Activated CD8-positive, alpha-beta T cell treated with anti-CD3 and anti-CD28 coated beads for 36 hours (primary cell): Measurements from ENCODE around the gene NEMF. TPM values are rescaled to one million over a fixed set of nuclear protein-coding genes. Genes with fewer than 3 reads are reported as not detected.
"Not testable (repeated sequence)": the region's sequence is repeated elsewhere in the genome, so short reads cannot be mapped to it uniquely, and the experiment has no call there.

ENCODE experiments used
- ATAC-seq: fragments of 200-7000 bp; cut with Tn5 transposase; one replicate; pipeline ENCODE4 v1.10.0; 2021; ENCODE audit warnings: mild to moderate bottlenecking, moderate library complexity
- CTCF ChIA-PET: fragments of 350-600 bp; sonication (Branson Sonifier 250); formaldehyde crosslinking; loops from one replicate; lab custom pipeline; 2021; ENCODE audit warnings: antibody characterized with exemption; lab: Charles Lee
- POLR2A ChIA-PET: fragments of 350-600 bp; sonication (Branson Sonifier 250); formaldehyde crosslinking; loops from one replicate; lab custom pipeline; 2021; ENCODE audit warnings: antibody characterized with exemption; lab: Charles Lee
- DNase-seq: peaks from one replicate; pipeline ENCODE4 v3.0.0-alpha.2; 2020
- H3K27ac Mint-ChIP-seq: one replicate; pipeline ENCODE4 v1.8.0; 2021; ENCODE audit warnings: mild to moderate bottlenecking, mixed read lengths
- H3K27me3 Mint-ChIP-seq: one replicate; pipeline ENCODE4 v1.8.0; 2021; ENCODE audit warnings: mixed read lengths
- H3K36me3 Mint-ChIP-seq: one replicate; pipeline ENCODE4 v1.8.0; 2021; ENCODE audit warnings: low read depth, mixed read lengths
- H3K4me1 Mint-ChIP-seq: one replicate; pipeline ENCODE4 v1.8.0; 2021; ENCODE audit warnings: low read depth, mixed read lengths
- H3K4me3 Mint-ChIP-seq: one replicate; pipeline ENCODE4 v1.8.0; 2021; ENCODE audit warnings: mild to moderate bottlenecking, moderate library complexity, mixed read lengths
- H3K9me3 Mint-ChIP-seq: one replicate; pipeline ENCODE4 v1.8.0; 2021; ENCODE audit warnings: mixed read lengths
- intact Hi-C: fragments of 100-400 bp; cut with micrococcal nuclease; formaldehyde crosslinking; loops from one replicate; pipeline ENCODE4 v1.10.0; 2022
- total RNA-seq, 2 experiments: library from RNA; stranded (reverse); gene quantifications; one replicate each; pipeline ENCODE4 v1.2.3, GENCODE V29; 2021
- TF ChIP-seq, protein P1 (sequence below): fragments of 200-600 bp; IDR thresholded peaks from one replicate; pipeline ENCODE4 v1.8.0; 2022; ENCODE audit warnings: antibody characterized with exemption, mild to moderate bottlenecking

Gene NEMF
- total RNA-seq, 2 experiments from 2014 or later: 62.3 to 63.8 TPM

DNA sequence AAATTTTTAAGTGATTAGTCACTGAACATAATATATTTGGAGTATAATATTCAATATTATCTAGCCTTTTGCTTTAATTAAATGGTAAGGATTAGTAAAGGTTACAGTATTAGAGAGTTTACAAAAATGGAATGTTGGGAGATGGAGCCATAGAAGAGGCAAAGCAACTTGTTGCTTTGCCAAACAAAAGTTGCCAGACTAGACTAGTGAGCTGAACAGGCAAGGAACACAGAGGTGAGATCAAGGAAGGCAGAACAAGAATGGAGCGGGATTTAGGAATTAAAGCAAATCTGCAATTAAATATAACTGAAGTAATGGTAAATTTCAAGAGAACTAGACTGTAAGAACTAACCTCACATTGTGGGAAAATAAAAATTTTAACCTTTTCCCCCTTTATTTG, 45.4 kb upstream of the NEMF start:
- ATAC-seq: no peak
- ChIA-PET CTCF (interaction anchor here (0.9 to 1.0 kb wide), 4 partner anchors 34 to 104 kb away, joined by 3 read pairs; no protein-coding TSS in a partner anchor), POLR2A (interaction anchor here (0.6 to 3.0 kb wide), 9 partner anchors 35 to 189 kb away, joined by 3 to 42 read pairs (median 5); no protein-coding TSS in a partner anchor)
- Mint-ChIP-seq H3K4me1 (peaks cover 22% of the 10 kb centered on the region), H3K9me3 (peaks cover 2% of the 10 kb centered on the region), H3K27me3 (no peaks in the 10 kb centered on the region), H3K4me3 (peak overlapping the region; percentile 88), H3K36me3 (peaks cover 59% of the 10 kb centered on the region), H3K27ac (peak overlapping the region; percentile 93)
- no peak for DNase-seq
- intact Hi-C loops: loop anchor here (2.0 to 5.0 kb wide), 4 partner anchors 73 to 184 kb away; no protein-coding TSS in a partner anchor
- TF ChIP-seq, protein P1, sequence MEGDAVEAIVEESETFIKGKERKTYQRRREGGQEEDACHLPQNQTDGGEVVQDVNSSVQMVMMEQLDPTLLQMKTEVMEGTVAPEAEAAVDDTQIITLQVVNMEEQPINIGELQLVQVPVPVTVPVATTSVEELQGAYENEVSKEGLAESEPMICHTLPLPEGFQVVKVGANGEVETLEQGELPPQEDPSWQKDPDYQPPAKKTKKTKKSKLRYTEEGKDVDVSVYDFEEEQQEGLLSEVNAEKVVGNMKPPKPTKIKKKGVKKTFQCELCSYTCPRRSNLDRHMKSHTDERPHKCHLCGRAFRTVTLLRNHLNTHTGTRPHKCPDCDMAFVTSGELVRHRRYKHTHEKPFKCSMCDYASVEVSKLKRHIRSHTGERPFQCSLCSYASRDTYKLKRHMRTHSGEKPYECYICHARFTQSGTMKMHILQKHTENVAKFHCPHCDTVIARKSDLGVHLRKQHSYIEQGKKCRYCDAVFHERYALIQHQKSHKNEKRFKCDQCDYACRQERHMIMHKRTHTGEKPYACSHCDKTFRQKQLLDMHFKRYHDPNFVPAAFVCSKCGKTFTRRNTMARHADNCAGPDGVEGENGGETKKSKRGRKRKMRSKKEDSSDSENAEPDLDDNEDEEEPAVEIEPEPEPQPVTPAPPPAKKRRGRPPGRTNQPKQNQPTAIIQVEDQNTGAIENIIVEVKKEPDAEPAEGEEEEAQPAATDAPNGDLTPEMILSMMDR: no peak

DNA sequence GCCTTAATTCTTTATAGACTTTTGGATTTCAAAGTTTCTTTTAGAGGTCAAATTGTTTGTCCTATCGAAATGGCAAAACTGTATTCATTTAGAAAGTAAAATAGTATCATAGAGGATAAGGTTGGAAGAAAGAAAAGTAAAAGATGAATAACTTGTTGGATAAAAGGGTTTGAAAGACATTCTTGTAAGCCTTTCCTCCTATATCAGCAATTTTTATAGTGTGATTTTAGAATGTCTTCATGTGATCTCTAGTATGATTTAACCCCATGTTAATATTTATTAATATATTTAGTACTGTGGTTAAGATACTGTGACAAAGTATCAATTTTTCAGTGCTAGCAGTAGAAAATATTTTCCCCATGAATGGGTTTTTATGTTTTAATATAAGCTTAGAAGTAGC, 44.8 kb upstream of the NEMF start:
- peak overlapping the region; percentile 97 for H3K27ac Mint-ChIP-seq
- H3K9me3 Mint-ChIP-seq: peaks cover 2% of the 10 kb centered on the region
- no peaks in the 10 kb centered on the region for H3K27me3 Mint-ChIP-seq
- H3K36me3 Mint-ChIP-seq: peaks cover 61% of the 10 kb centered on the region
- H3K4me3 Mint-ChIP-seq: peak overlapping the region; percentile 88
- DNase-seq (no peak), ATAC-seq (no peak)
- POLR2A ChIA-PET: interaction anchor here (0.9 to 3.0 kb wide), 8 partner anchors 34 to 189 kb away, joined by 3 to 42 read pairs (median 6); no protein-coding TSS in a partner anchor
- H3K4me1 Mint-ChIP-seq: peaks cover 22% of the 10 kb centered on the region
- TF ChIP-seq, protein P1: no peak
- intact Hi-C loops: loop anchor here (5.0 kb wide), 2 partner anchors 170 to 185 kb away; no protein-coding TSS in a partner anchor
- CTCF ChIA-PET: interaction anchor here (0.9 to 1.0 kb wide), 4 partner anchors 33 to 104 kb away, joined by 3 read pairs; no protein-coding TSS in a partner anchor

DNA sequence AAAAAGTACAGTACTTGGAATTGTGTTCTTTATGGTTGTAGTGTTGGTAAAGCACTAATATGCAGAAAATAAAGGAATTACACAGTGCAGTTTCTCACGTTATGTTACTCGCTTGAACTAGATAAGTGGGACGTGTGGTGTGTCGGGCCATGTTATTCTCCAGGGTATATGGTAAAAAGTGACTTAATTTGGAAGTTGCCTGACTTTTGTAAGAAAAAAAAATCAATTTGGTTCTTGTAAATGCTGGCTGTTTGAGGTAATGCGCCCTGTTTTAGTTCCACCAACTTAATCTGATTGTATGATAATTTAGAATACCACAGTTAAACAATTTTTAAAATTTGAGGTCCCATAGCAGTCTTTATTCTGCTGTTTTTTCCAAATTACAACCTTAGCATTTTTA, 44.4 kb upstream of the NEMF start:
- peak overlapping the region; percentile 88 for H3K4me3 Mint-ChIP-seq
- intact Hi-C loops: loop anchor here (1.0 to 5.0 kb wide), 3 partner anchors 29 to 185 kb away; no protein-coding TSS in a partner anchor
- POLR2A ChIA-PET: interaction anchor here (1.3 to 3.0 kb wide), 8 partner anchors 34 to 190 kb away, joined by 3 to 42 read pairs (median 6); no protein-coding TSS in a partner anchor
- no peaks in the 10 kb centered on the region for H3K27me3 Mint-ChIP-seq
- ATAC-seq: no peak
- CTCF ChIA-PET: interaction anchor here (0.9 to 1.0 kb wide), 3 partner anchors 33 to 105 kb away, joined by 3 read pairs; no protein-coding TSS in a partner anchor
- H3K27ac Mint-ChIP-seq: peak overlapping the region; percentile 97
- H3K4me1 Mint-ChIP-seq: peaks cover 19% of the 10 kb centered on the region
- DNase-seq: no peak
- peaks cover 62% of the 10 kb centered on the region for H3K36me3 Mint-ChIP-seq
- TF ChIP-seq, protein P1: no peak
- H3K9me3 Mint-ChIP-seq: no peaks in the 10 kb centered on the region

DNA sequence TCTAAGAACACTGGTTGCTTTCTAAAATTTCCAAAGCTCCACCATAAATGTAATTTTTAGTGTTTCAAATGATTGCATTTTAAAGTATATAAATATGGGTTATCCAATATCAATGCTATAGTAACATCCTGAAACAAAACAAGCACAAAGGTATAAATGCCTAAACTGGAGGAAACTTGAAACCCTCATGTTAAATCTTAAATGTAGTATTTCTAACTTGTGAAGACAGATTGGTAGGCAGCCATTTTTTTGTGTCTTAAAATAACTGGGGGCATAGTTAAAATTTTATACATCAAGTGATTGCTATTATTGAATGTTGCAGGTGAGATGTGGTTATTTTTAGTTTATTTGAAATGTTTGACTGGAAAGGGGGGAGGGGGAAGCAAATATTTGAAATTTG, 43.7 kb upstream of the NEMF start:
- peak overlapping the region; percentile 97 for H3K27ac Mint-ChIP-seq
- H3K4me1 Mint-ChIP-seq: peaks cover 20% of the 10 kb centered on the region
- peak overlapping the region; percentile 88 for H3K4me3 Mint-ChIP-seq
- ChIA-PET POLR2A (interaction anchor here (0.9 to 1.9 kb wide), 14 partner anchors 28 to 1965 kb away, joined by 3 to 55 read pairs (median 6); no protein-coding TSS in a partner anchor), CTCF (interaction anchor here (1.1 to 1.6 kb wide), 4 partner anchors 32 to 166 kb away, joined by 4 to 5 read pairs (median 4); no protein-coding TSS in a partner anchor)
- ATAC-seq, H3K27me3 Mint-ChIP-seq, H3K9me3 Mint-ChIP-seq, DNase-seq: not testable (repeated sequence)
- H3K36me3 Mint-ChIP-seq: peaks cover 66% of the 10 kb centered on the region
- intact Hi-C loops: loop anchor here (1.0 to 5.0 kb wide), 3 partner anchors 28 to 186 kb away; no protein-coding TSS in a partner anchor

DNA sequence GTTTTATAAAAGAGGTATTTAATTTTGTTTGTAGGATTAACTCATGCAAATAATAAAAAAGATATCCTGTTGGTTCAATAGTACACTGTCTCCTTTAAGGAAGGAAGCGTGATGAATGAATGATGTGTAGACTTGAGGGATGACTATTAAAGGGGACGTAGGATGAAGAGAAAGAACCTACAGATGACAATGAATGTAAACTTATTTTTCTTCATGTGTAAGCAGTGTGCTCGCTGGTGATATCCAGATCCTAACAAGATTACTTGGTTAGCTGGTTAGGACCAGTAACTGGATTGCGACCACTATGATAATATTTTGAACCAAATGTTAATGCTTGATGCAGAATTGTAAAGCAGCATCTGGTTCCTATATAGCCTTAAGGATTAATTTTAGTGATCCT, 42.9 kb upstream of the NEMF start:
- DNase-seq: no peak
- Mint-ChIP-seq H3K27me3 (no peaks in the 10 kb centered on the region), H3K4me3 (peak overlapping the region; percentile 88), H3K4me1 (peaks cover 20% of the 10 kb centered on the region), H3K27ac (peak overlapping the region; percentile 97), H3K9me3 (no peaks in the 10 kb centered on the region), H3K36me3 (peaks cover 72% of the 10 kb centered on the region)
- no peak for ATAC-seq
- intact Hi-C loops: loop anchor here (2.0 to 5.0 kb wide), 3 partner anchors 33 to 187 kb away; no protein-coding TSS in a partner anchor
- CTCF ChIA-PET: interaction anchor here (0.9 to 1.6 kb wide), 6 partner anchors 30 to 167 kb away, joined by 3 to 5 read pairs (median 4); no protein-coding TSS in a partner anchor
- TF ChIP-seq, protein P1: no peak
- POLR2A ChIA-PET: interaction anchor here (0.9 to 1.9 kb wide), 15 partner anchors 27 to 1966 kb away, joined by 3 to 55 read pairs (median 6); no protein-coding TSS in a partner anchor

DNA sequence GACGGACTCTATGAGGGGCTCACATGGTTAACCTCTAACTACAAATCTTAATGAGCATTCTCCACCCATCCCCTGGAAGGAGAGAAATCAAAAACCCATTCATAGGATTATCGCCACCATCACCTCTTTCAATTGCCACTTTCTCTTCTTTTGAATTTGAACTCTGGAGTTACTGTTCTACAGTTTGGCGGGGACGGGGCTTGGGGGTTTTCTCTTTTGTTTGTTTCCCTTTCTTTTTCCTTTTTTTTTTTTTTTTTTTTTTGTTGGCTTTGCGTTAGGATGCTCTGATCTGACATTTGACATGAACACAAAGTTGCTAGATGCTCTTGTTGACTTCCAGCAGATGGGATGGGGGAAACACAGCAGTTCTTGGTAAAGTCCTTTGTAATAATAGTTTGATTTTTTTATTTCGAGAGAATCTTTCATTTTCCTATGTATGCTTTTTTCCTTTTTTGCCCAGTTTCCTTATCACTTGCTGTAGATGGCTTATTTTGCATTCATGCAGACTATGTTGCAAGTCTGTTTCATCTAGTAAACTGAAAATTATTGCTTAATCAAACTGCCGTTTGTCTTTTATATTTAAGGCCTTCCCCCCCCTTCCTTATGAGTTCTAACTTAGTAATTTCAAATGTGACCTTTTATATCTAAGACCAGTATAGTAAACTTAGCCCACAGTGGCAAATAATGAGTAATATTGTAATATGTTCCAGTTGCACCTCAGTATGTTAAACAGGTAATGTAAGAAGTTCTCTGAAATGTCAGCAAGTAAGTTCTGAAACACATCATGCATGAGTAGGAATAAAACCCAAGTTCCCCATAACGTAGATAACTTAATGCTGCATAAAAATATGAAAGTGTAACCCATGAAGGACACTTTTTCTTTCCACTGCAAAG, 41.9 kb upstream of the NEMF start:
- Mint-ChIP-seq H3K36me3 (peaks cover 69% of the 10 kb centered on the region), H3K4me3 (peak overlapping the region; percentile 88), H3K4me1 (peaks cover 16% of the 10 kb centered on the region), H3K27ac (peak overlapping the region; percentile 97)
- intact Hi-C loops: loop anchor here (1.0 to 5.0 kb wide), 4 partner anchors 32 to 188 kb away; no protein-coding TSS in a partner anchor
- not testable (repeated sequence) for DNase-seq, H3K9me3 Mint-ChIP-seq, H3K27me3 Mint-ChIP-seq
- ChIA-PET POLR2A (interaction anchor here (0.6 to 3.9 kb wide), 25 partner anchors 11 to 273 kb away, joined by 3 to 84 read pairs (median 13); partner anchors contain the start of genes MGAT2, NEMF and RPL36AL), CTCF (interaction anchor here (0.9 to 1.6 kb wide), 3 partner anchors 29 to 144 kb away, joined by 3 to 4 read pairs (median 3); no protein-coding TSS in a partner anchor)
- peak; percentile 13 for ATAC-seq
